NCI-H1092 (cell line): Measurements from ENCODE around the gene PPARA.

Experiments used
- DNase-seq: peaks from one replicate; lab custom pipeline; 2025; lab: John Stamatoyannopoulos, UW

The PPARA gene

GRCh38 chr22:46212195-46212594 lies 61.9 kb downstream of the PPARA start:
- no peak for DNase-seq

- no peak for DNase-seq
Observed at GRCh38 chr22:46213052-46213451, 62.7 kb downstream of the PPARA start.

- DNase-seq = no peak
Observed at GRCh38 chr22:46214149-46214548, 63.8 kb downstream of the PPARA start.

- no peak for DNase-seq
Observed at GRCh38 chr22:46214616-46215015, 64.3 kb downstream of the PPARA start.

GRCh38 chr22:46219636-46220035 lies 69.3 kb downstream of the PPARA start:
- no peak for DNase-seq

- no peak for DNase-seq
Observed at GRCh38 chr22:46220921-46221320, 70.6 kb downstream of the PPARA start.

DNA sequence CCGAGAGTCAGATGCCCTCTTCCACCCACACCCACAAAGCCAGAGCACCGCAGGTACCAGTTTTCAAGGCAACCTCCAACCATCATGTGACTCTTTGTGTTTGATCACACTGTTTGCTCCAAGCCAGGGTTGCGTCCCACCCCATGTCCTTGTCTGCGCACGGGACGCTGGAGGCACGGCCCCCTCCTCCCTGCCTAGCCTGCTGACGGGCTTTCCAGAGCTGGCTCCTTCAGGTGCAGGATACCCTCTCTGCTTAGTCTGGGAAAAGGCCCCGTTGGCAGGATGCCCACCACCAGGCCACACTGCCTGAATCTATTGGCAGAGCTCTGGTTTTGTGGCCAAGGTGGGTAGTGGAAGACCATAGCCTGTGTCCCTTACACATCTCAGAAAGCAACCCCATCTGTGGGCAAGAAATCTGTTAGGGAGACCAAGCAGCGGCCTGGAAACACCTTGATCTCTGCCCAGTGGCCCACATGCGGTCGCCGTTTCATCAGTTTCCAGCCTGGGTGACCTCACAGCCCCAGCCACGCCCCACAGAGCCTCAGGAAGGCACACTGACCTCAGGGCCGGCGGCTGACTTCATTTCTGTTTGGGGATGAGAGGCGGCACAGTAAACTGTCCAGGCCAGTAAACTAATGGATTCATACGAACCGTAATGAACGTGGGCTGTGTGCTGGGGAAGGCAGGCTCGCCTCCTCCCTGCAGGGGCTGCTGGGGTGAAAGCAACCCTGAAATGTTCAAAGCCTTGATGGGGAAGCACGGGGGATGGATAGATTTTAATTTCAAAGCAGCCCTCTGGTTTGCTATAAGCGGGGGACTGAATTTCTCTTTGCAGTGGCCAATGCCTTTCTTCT lies 73.9 kb downstream of the PPARA start:
- DNase-seq = no peak

DNA sequence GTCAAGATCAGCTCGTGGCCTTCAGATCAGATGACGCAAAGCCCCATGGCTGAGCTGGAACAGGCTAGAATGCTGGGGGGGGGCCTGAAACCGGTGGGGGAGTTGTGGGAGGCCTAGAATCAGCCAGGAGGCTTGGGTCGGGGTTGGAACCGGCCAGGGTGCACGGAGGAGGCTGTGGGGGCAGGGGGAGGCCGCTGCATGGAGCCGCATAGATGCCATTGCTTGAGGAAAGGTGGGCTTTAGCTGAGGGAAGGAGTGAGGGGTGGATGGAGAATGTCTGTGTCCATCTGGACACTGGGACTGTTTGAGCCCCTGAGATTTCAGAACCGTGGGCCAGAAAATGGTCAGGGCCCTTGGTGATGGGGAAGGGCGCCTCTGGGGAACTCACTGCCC lies 74.6 kb downstream of the PPARA start:
- DNase-seq = no peak

DNA sequence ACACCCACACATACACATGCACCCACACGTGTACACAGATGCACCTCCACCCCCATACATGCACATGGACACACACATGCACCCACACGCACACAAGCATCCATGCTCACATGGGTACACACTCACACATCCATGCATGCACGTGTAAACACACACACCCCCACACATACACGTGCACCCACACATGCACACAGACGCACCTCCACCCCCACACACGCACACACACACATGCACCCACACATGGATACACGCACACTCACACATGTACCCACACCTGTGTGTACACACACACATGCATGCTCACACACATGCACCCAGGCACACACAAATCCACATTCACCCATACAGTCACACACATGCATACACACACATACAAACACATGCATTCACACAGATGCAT lies 75.3 kb downstream of the PPARA start:
- no peak for DNase-seq

- no peak for DNase-seq
Observed at GRCh38 chr22:46226577-46226976, 76.3 kb downstream of the PPARA start.

DNA sequence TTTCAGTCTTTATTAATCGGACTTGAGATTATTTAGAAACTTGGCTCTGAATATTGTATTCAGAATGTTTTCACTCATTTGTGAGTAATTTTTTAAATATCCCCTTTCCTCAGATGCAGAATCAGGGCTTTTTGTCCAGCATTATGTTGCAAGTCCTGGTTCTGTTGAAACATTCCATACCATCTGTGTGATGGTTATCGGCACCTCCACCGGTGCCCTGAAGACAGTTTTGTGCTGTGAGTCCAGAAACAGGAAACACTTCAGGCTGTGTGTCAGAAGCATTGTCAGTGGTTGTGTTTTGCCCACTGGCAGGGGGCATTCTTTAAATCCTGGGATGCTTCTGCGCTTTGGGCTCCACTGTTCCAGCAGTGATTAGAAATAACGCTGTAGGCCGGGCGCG lies 79.4 kb downstream of the PPARA start:
- no peak for DNase-seq

GRCh38 chr22:46230262-46230901 lies 80.1 kb downstream of the PPARA start:
- DNase-seq = no peak

DNA sequence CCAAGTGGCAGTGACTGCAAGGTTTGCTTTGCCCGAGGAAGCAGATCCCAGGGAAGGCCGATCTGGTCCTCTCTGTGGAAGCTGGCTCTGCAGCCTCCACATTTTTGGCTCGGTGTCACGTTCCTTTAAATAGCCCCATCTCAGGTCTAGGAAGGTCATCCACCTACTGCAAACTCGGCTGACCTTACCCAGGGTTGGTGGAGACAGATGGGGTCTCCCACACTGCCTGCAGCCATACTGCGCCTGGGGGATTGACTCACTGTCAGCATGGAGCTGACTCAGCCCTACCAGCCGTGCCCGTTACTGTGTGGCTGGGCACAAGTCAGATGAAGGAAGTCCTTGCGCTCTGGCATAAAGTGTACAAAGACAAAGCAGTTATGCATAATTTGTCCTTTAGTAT lies 82.9 kb downstream of the PPARA start:
- DNase-seq = no peak

DNA sequence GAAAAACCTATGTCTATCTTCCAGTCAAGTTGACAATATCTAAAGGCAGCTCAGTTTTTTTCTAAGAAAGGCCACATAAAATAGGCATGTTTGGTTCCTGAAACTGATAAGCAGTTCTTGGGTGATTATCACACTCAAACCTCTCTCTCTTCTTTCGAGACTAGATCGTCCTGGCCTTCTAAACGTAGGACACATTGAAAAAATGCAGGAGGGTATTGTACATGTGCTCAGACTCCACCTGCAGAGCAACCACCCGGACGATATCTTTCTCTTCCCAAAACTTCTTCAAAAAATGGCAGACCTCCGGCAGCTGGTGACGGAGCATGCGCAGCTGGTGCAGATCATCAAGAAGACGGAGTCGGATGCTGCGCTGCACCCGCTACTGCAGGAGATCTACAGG lies 84.6 kb downstream of the PPARA start:
- no peak for DNase-seq

DNA sequence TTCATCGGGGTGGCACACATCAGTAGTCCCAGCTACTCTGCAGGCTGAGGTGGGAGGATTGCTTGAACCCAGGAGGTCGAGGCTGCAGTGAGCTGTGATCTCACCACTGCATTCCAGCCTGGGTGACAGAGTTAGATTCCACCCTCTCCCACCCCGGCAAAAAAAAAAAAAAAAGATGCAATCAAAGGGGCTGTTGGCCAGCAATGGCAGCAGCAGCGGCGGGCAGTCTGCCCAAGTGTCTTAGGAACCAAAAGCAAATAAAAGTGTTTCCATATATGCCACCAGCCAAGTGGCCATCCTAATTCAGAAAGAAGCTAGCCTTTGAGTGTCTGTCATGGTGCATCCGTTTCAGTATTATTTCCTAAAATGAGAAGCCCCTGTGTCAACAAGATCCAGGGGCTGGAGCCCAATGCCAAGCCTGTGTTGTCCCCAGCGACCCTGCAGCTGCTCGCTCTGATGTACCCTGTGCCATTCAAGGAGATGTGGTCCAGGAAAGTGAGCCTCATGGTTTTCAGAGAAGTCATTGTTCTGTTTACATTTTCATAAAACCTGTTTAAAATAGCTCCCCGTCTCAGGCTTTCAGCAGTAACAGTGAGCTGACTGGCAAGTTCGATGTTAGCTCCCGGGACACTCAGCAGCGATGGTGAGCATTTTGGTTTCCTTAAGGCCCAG lies 87.3 kb downstream of the PPARA start:
- DNase-seq = peak; percentile 53

DNA sequence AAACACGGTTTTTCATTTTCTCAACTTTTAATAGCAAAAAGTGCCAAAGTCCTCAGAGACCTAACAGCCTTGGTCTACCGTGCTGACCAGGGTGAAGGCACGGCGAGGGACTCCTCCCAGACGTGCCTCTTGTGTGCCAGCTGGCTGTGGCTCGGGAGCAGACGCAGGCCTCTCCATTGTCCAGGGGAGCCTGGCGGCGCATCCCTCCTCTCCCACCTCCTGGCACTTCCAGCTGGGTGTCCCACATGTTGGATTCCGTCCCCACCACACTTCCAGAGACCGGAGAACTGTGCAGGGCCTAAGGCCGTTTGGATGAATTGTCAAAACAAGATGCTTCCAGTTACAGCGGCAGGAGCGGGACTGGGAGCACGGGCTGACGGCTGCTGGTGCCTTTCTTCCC lies 88.2 kb downstream of the PPARA start:
- DNase-seq = no peak

- DNase-seq = no peak
Observed at GRCh38 chr22:46239261-46240048, 89.1 kb downstream of the PPARA start.

DNA sequence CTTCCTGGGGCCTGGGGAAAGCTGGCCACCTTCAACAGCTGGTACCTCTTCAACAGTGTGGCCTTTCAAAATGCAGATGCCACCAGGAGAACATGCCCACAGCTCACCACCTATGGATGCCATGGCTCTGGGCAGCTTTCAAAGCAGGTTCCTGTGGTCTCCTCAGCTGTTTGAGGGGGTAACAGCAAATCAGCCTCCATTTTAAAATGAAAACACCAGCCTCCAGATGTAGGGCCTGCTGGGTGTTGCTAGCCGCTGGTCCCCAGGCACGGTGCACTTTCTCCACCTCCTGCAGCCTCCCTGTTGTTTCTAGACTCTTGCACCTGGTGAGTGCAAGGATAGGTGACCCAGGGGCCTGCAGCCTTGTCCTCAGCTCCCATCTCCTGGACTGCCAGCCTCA lies 89.7 kb downstream of the PPARA start:
- DNase-seq = no peak

DNA sequence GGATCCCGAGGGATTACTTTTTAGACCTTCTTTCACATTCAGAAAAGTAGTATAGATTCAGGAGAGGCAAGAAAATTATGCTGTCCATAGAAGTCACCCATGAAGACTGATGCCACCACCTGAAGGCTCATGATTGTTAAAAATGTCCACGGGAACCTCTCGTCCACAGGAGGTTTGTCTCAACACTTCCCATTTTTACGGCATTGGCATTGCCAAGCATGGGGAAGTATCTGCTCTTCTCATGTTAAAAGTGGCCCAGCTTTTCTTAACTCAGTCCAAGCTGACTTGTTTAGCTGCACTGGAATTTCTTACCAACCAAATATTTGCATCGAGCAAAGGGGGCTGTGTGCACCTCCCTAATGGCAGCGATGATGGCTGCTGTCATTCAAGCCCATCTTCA lies 90.2 kb downstream of the PPARA start:
- no peak for DNase-seq

- no peak for DNase-seq
Observed at GRCh38 chr22:46240907-46241306, 90.6 kb downstream of the PPARA start.

- DNase-seq = no peak
Observed at GRCh38 chr22:46241396-46242007, 91.2 kb downstream of the PPARA start.

DNA sequence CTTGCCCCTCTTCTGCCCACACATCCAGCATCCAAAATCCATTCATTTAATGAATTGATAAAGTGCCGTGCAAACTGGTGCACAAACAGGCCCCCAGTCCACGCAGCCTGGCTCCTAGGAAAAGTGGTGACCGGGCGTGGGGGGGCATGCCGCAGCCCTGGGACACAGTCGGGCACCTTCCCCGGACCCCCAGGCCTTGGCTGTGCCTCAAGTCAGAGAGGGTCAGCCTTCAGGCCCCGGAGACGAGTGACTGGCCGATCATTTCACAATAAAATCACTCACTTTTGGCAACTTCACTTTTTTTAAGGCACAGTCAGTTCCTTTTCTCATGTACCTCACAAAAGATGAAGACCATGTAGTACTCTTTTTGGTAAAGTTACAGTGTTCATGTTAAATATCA lies 91.8 kb downstream of the PPARA start:
- no peak for DNase-seq
